ENCODE measurements around the gene FOXP1.
A peak's percentile ranks its signal among the peaks of the same experiment; 100 is the strongest.

Gene FOXP1

GRCh38 chr3:71026634-71027578, 556.6 kb downstream of the FOXP1 start:
- H3K79me2 ChIP-seq (ENCODE audit: low read length), result peaks cover 100% of the 10 kb centered on the region
- H3K4me3 ChIP-seq (ENCODE audit: low read length), result no peak overlapping the region
- H2AFZ ChIP-seq (ENCODE audit: low read depth, low read length), result no peak overlapping the region
- peaks cover 96% of the 10 kb centered on the region for H4K20me1 ChIP-seq (ENCODE audit: insufficient read depth, low read length)
- no peaks in the 10 kb centered on the region for H3K27me3 ChIP-seq (ENCODE audit: low read depth, low read length)
- H3K27ac ChIP-seq (ENCODE audit: low read length), result 0 out of 2 replicates have a peak overlapping the region, but pooled peaks have one; percentile 4
- peaks cover 78% of the 10 kb centered on the region for H3K36me3 ChIP-seq (replicated peaks; ENCODE audit: low read depth, low read length)
- H3K4me2 ChIP-seq (ENCODE audit: low read length), result no peak overlapping the region
- no peaks in the 10 kb centered on the region for H3K9me3 ChIP-seq (ENCODE audit: insufficient read depth, low read length)
- H3K4me1 ChIP-seq (ENCODE audit: low read length), result peaks cover 11% of the 10 kb centered on the region
- no peak overlapping the region for H3K9ac ChIP-seq (ENCODE audit: low read length)
- TF ChIP-seq EZH2phosphoT487 (IDR thresholded peaks at IDR 0.05; ENCODE audit: low read depth) (no peak), CTCF (IDR thresholded peaks at IDR 0.05; ENCODE audit: low read depth, low read length) (no peak)

GRCh38 chr3:71025516-71025915, 558.0 kb downstream of the FOXP1 start:
- no peak overlapping the region for H3K27ac ChIP-seq (ENCODE audit: low read length)
- peaks cover 77% of the 10 kb centered on the region for H3K36me3 ChIP-seq (replicated peaks; ENCODE audit: low read depth, low read length)
- H3K9ac ChIP-seq (ENCODE audit: low read length), result no peak overlapping the region
- 0 out of 2 replicates have a peak, but pooled peaks cover 7% of the 10 kb centered on the region for H3K4me1 ChIP-seq (ENCODE audit: low read length)
- H3K27me3 ChIP-seq (ENCODE audit: low read depth, low read length), result no peaks in the 10 kb centered on the region
- peaks cover 96% of the 10 kb centered on the region for H4K20me1 ChIP-seq (ENCODE audit: insufficient read depth, low read length)
- H2AFZ ChIP-seq (ENCODE audit: low read depth, low read length), result no peak overlapping the region
- peaks cover 100% of the 10 kb centered on the region for H3K79me2 ChIP-seq (ENCODE audit: low read length)
- H3K4me3 ChIP-seq (ENCODE audit: low read length), result no peak overlapping the region
- no peaks in the 10 kb centered on the region for H3K9me3 ChIP-seq (ENCODE audit: insufficient read depth, low read length)
- H3K4me2 ChIP-seq (ENCODE audit: low read length), result no peak overlapping the region
- TF ChIP-seq CTCF (IDR thresholded peaks at IDR 0.05; ENCODE audit: low read depth, low read length) (no peak), EZH2phosphoT487 (IDR thresholded peaks at IDR 0.05; ENCODE audit: low read depth) (no peak)

- peaks cover 100% of the 10 kb centered on the region for H3K79me2 ChIP-seq (ENCODE audit: low read length)
- H3K4me3 ChIP-seq (ENCODE audit: low read length), result no peak overlapping the region
- no peaks in the 10 kb centered on the region for H3K9me3 ChIP-seq (ENCODE audit: insufficient read depth, low read length)
- no peak overlapping the region for H2AFZ ChIP-seq (ENCODE audit: low read depth, low read length)
- peaks cover 72% of the 10 kb centered on the region for H3K36me3 ChIP-seq (replicated peaks; ENCODE audit: low read depth, low read length)
- TF ChIP-seq EZH2phosphoT487 (IDR thresholded peaks at IDR 0.05; ENCODE audit: low read depth) (no peak), CTCF (IDR thresholded peaks at IDR 0.05; ENCODE audit: low read depth, low read length) (no peak)
- no peak overlapping the region for H3K27ac ChIP-seq (ENCODE audit: low read length)
- H3K4me1 ChIP-seq (ENCODE audit: low read length), result 0 out of 2 replicates have a peak, but pooled peaks cover 7% of the 10 kb centered on the region
- no peak overlapping the region for H3K9ac ChIP-seq (ENCODE audit: low read length)
- no peak overlapping the region for H3K4me2 ChIP-seq (ENCODE audit: low read length)
- H3K27me3 ChIP-seq (ENCODE audit: low read depth, low read length), result no peaks in the 10 kb centered on the region
- peaks cover 96% of the 10 kb centered on the region for H4K20me1 ChIP-seq (ENCODE audit: insufficient read depth, low read length)
Observed at GRCh38 chr3:71025010-71025409, 558.5 kb downstream of the FOXP1 start.

- Histone ChIP-seq H3K36me3 (replicated peaks; ENCODE audit: low read depth, low read length) (peaks cover 70% of the 10 kb centered on the region), H3K4me2 (ENCODE audit: low read length) (no peak overlapping the region), H3K27me3 (ENCODE audit: low read depth, low read length) (no peaks in the 10 kb centered on the region), H3K79me2 (ENCODE audit: low read length) (peaks cover 100% of the 10 kb centered on the region), H3K9me3 (ENCODE audit: insufficient read depth, low read length) (no peaks in the 10 kb centered on the region), H2AFZ (ENCODE audit: low read depth, low read length) (no peak overlapping the region), H3K4me1 (ENCODE audit: low read length) (0 out of 2 replicates have a peak, but pooled peaks cover 7% of the 10 kb centered on the region), H3K9ac (ENCODE audit: low read length) (no peak overlapping the region), H4K20me1 (ENCODE audit: insufficient read depth, low read length) (peaks cover 96% of the 10 kb centered on the region), H3K27ac (ENCODE audit: low read length) (no peak overlapping the region), H3K4me3 (ENCODE audit: low read length) (no peak overlapping the region)
- TF ChIP-seq EZH2phosphoT487 (IDR thresholded peaks at IDR 0.05; ENCODE audit: low read depth) (no peak), CTCF (IDR thresholded peaks at IDR 0.05; ENCODE audit: low read depth, low read length) (peak; percentile 51)
Observed at GRCh38 chr3:71022551-71023335, 560.8 kb downstream of the FOXP1 start.

All from OCI-LY3 (cell line).